SH-SY5Y (cell line): ENCODE data around the gene GIPC3.

Experiments used
- GATA2 ChIP-seq: IDR thresholded peaks from 2 replicates; pipeline ENCODE4 v1.6.1; 2011; ENCODE audit warnings: mild to moderate bottlenecking, low read depth, low read length
- GATA3 ChIP-seq: IDR thresholded peaks from 2 replicates; pipeline ENCODE4 v1.6.1; 2011; ENCODE audit warnings: low read depth, mild to moderate bottlenecking, low read length, moderate library complexity

- TF ChIP-seq GATA2 = no peak
- no peak for TF ChIP-seq GATA3
Observed at GRCh38 chr19:3557461-3558248, 27.6 kb upstream of the GIPC3 start, which contains the start of gene MFSD12.
